ENCODE results near the gene LELP1. TPM values are rescaled to one million over a fixed set of nuclear protein-coding genes. Genes with fewer than 3 reads are reported as not detected.

LELP1 gene
- total RNA-seq, 2 experiments from 2014 or later, result not detected

- ATAC-seq (ENCODE audit: poor library complexity) (no peak), DNase-seq (no peak)
- no peak overlapping the region for H3K4me3 Mint-ChIP-seq
- no peak overlapping the region for H3K27ac Mint-ChIP-seq
- intact Hi-C loops (cut with DNase I, micrococcal nuclease), result no loop called here
- H3K36me3 Mint-ChIP-seq (ENCODE audit: low read depth), result no peaks in the 10 kb centered on the region
- CTCF ChIA-PET, result no interaction called here
- TF ChIP-seq CTCF (IDR thresholded peaks at IDR 0.05), result no peak
- no peaks in the 10 kb centered on the region for H3K4me1 ChIP-seq (ENCODE audit: insufficient read depth, low read length)
- H3K27ac ChIP-seq (ENCODE audit: low read depth in 1 of 2, low read length in 2 of 2), result no peak overlapping the region
- no peak overlapping the region for H3K4me3 ChIP-seq (ENCODE audit: low read length)
- POLR2A ChIA-PET, result no interaction called here
- no peaks in the 10 kb centered on the region for H3K4me1 Mint-ChIP-seq (ENCODE audit: low read depth)
- peaks cover 38% of the 10 kb centered on the region for H3K27me3 Mint-ChIP-seq
- H3K9me3 Mint-ChIP-seq, result no peaks in the 10 kb centered on the region
- peaks cover 14 to 17% of the 10 kb centered on the region in 2 experiments for H3K27me3 ChIP-seq (ENCODE audit: control insufficient read depth in 1 of 2, insufficient read depth in 2 of 2, low read length in 2 of 2)
- H3K36me3 ChIP-seq (ENCODE audit: insufficient read depth, low read length), result no peaks in the 10 kb centered on the region
- no peaks in the 10 kb centered on the region for H3K9me3 ChIP-seq (ENCODE audit: control insufficient read depth in 1 of 2, insufficient read depth in 1 of 2, low read length in 2 of 2)
Observed at GRCh38 chr1:153251087-153251486, 47.9 kb downstream of the LELP1 start.

GRCh38 chr1:153251562-153251961 lies 48.3 kb downstream of the LELP1 start:
- no peak overlapping the region for H3K27ac Mint-ChIP-seq
- Histone ChIP-seq H3K36me3 (ENCODE audit: insufficient read depth, low read length) (no peaks in the 10 kb centered on the region), H3K4me1 (ENCODE audit: insufficient read depth, low read length) (no peaks in the 10 kb centered on the region), H3K27me3 (ENCODE audit: control insufficient read depth in 1 of 2, insufficient read depth in 2 of 2, low read length in 2 of 2) (peaks cover 14 to 16% of the 10 kb centered on the region in 2 experiments), H3K27ac (ENCODE audit: low read depth in 1 of 2, low read length in 2 of 2) (no peak overlapping the region), H3K4me3 (ENCODE audit: low read length) (no peak overlapping the region), H3K9me3 (ENCODE audit: control insufficient read depth in 1 of 2, insufficient read depth in 1 of 2, low read length in 2 of 2) (no peaks in the 10 kb centered on the region)
- CTCF ChIA-PET, result no interaction called here
- DNase-seq (no peak), ATAC-seq (ENCODE audit: poor library complexity) (no peak)
- peaks cover 34% of the 10 kb centered on the region for H3K27me3 Mint-ChIP-seq
- intact Hi-C loops (cut with DNase I, micrococcal nuclease), result no loop called here
- no peaks in the 10 kb centered on the region for H3K9me3 Mint-ChIP-seq
- POLR2A ChIA-PET, result no interaction called here
- no peak overlapping the region for H3K4me3 Mint-ChIP-seq
- H3K36me3 Mint-ChIP-seq (ENCODE audit: low read depth), result no peaks in the 10 kb centered on the region
- no peak for TF ChIP-seq CTCF (IDR thresholded peaks at IDR 0.05)
- H3K4me1 Mint-ChIP-seq (ENCODE audit: low read depth), result no peaks in the 10 kb centered on the region

GRCh38 chr1:153251988-153252387 lies 48.8 kb downstream of the LELP1 start:
- intact Hi-C loops (cut with DNase I, micrococcal nuclease), result no loop called here
- Histone ChIP-seq H3K4me1 (ENCODE audit: insufficient read depth, low read length) (no peaks in the 10 kb centered on the region), H3K27me3 (ENCODE audit: control insufficient read depth in 1 of 2, insufficient read depth in 2 of 2, low read length in 2 of 2) (peaks cover 11 to 12% of the 10 kb centered on the region in 2 experiments), H3K9me3 (ENCODE audit: control insufficient read depth in 1 of 2, insufficient read depth in 1 of 2, low read length in 2 of 2) (no peaks in the 10 kb centered on the region), H3K4me3 (ENCODE audit: low read length) (no peak overlapping the region), H3K27ac (ENCODE audit: low read depth in 1 of 2, low read length in 2 of 2) (no peak overlapping the region), H3K36me3 (ENCODE audit: insufficient read depth, low read length) (no peaks in the 10 kb centered on the region)
- no peak for DNase-seq
- H3K36me3 Mint-ChIP-seq (ENCODE audit: low read depth), result no peaks in the 10 kb centered on the region
- no peak for TF ChIP-seq CTCF (IDR thresholded peaks at IDR 0.05)
- ATAC-seq (ENCODE audit: poor library complexity), result no peak
- ChIA-PET POLR2A (no interaction called here), CTCF (no interaction called here)
- no peaks in the 10 kb centered on the region for H3K9me3 Mint-ChIP-seq
- H3K27me3 Mint-ChIP-seq, result peaks cover 34% of the 10 kb centered on the region
- H3K4me1 Mint-ChIP-seq (ENCODE audit: low read depth), result no peaks in the 10 kb centered on the region
- H3K27ac Mint-ChIP-seq, result no peak overlapping the region
- no peak overlapping the region for H3K4me3 Mint-ChIP-seq

Data from CD4-positive, alpha-beta T cell (primary cell).